ENCODE results near the gene COLQ. TPM values are rescaled to one million over a fixed set of nuclear protein-coding genes. Genes with fewer than 3 reads are reported as not detected.

The COLQ gene
- total and polyA plus RNA-seq, 4 donors: 0.27 to 2.6 (median 0.67) TPM

GRCh38 chr3:15520185-15520584 is 1.3 kb downstream of the COLQ start (continued):
- TF ChIP-seq, protein P1, sequence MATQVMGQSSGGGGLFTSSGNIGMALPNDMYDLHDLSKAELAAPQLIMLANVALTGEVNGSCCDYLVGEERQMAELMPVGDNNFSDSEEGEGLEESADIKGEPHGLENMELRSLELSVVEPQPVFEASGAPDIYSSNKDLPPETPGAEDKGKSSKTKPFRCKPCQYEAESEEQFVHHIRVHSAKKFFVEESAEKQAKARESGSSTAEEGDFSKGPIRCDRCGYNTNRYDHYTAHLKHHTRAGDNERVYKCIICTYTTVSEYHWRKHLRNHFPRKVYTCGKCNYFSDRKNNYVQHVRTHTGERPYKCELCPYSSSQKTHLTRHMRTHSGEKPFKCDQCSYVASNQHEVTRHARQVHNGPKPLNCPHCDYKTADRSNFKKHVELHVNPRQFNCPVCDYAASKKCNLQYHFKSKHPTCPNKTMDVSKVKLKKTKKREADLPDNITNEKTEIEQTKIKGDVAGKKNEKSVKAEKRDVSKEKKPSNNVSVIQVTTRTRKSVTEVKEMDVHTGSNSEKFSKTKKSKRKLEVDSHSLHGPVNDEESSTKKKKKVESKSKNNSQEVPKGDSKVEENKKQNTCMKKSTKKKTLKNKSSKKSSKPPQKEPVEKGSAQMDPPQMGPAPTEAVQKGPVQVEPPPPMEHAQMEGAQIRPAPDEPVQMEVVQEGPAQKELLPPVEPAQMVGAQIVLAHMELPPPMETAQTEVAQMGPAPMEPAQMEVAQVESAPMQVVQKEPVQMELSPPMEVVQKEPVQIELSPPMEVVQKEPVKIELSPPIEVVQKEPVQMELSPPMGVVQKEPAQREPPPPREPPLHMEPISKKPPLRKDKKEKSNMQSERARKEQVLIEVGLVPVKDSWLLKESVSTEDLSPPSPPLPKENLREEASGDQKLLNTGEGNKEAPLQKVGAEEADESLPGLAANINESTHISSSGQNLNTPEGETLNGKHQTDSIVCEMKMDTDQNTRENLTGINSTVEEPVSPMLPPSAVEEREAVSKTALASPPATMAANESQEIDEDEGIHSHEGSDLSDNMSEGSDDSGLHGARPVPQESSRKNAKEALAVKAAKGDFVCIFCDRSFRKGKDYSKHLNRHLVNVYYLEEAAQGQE (IDR thresholded peaks at IDR 0.05): no peak
- TF ChIP-seq MAX (IDR thresholded peaks at IDR 0.05): no peak
- TF ChIP-seq TAF1 (conservative IDR thresholded peaks at IDR 0.05): no peak

GRCh38 chr3:15519096-15519495 is 2.4 kb downstream of the COLQ start:
- no peaks in the 10 kb centered on the region for H3K36me3 ChIP-seq (ENCODE audit: control insufficient read depth in 4 of 4, insufficient read depth in 3 of 4, low read depth in 1 of 4, low read length in 3 of 4)
- 89% methylated on average over 4 of the region's 4 CpGs for WGBS
- H3K9me3 ChIP-seq (ENCODE audit: control insufficient read depth in 4 of 4, low read length in 3 of 4): no peaks in the 10 kb centered on the region
- DNase-seq (ENCODE audit: low spot score): no peak
- no peaks in the 10 kb centered on the region for H3K4me1 ChIP-seq (ENCODE audit: control insufficient read depth in 4 of 4, insufficient read depth in 4 of 4, low read length in 3 of 4)
- no peak for TF ChIP-seq CTCF (IDR thresholded peaks at IDR 0.05; ENCODE audit: low read depth, low read length, missing input control)
- no peak for TF ChIP-seq ATF3 (IDR thresholded peaks at IDR 0.05)
- no peak overlapping the region for H3K27ac ChIP-seq (ENCODE audit: low read depth in 1 of 2, low read length in 2 of 2)
- H3K4me3 ChIP-seq (ENCODE audit: low read depth in 1 of 3, low read length in 3 of 3): no peak overlapping the region
- no peak overlapping the region for H3K9ac ChIP-seq (ENCODE audit: low read depth in 1 of 2, low read length in 2 of 2)
- H3K27me3 ChIP-seq (ENCODE audit: control insufficient read depth in 4 of 4, insufficient read depth in 4 of 4, low read length in 3 of 4): no peaks in the 10 kb centered on the region

DNA sequence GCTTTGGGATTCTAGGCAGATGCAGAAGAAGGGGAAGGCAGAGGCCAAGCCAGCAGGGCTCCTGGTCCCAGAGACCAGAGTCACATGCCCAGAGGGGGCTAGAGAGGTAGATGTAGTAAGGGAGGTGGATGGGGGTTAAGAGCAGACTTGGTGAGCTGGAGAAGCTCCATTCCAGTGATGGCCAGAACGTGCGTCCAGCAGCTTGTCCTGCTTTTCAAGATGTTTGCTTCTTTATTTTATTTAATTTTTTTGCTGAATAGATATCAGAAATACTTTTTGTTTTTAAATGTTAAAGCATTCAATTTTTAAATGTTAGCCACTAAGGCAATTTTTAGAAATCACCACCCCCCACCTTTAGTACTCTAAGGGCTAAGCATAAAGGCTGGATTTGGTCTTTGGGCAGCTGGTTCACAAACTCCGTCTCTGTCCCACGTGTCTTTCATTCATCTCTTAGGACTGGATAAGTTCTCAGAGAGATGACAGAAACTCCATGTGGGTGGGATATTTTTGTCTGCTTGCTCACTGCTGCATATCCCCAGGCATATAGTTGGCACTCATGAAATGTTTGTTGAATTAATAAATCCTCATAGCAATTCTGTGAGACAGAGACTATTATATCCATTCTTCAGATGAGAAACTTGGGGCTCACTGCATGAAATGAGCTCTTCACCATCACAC is 6.7 kb downstream of the COLQ start:
- no peak overlapping the region for H3K9ac ChIP-seq (ENCODE audit: low read depth in 1 of 2, low read length in 2 of 2)
- TF ChIP-seq, protein P1 (IDR thresholded peaks at IDR 0.05): no peak
- TF ChIP-seq JUND (IDR thresholded peaks at IDR 0.05) (no peak), NR2F2 (IDR thresholded peaks at IDR 0.05) (no peak), EGR1 (IDR thresholded peaks at IDR 0.05; ENCODE audit: low read depth in 2 of 2) (no peak), ATF3 (IDR thresholded peaks at IDR 0.05) (no peak), HNF4G (IDR thresholded peaks at IDR 0.05) (no peak), RXRA (IDR thresholded peaks at IDR 0.05) (no peak), FOXA1 (IDR thresholded peaks at IDR 0.05) (no peak), HNF4A (conservative IDR thresholded peaks at IDR 0.05) (no peak), MAX (IDR thresholded peaks at IDR 0.05) (no peak), CTCF (IDR thresholded peaks at IDR 0.05; ENCODE audit: low read depth, low read length, missing input control) (no peak), RAD21 (IDR thresholded peaks at IDR 0.05) (no peak), YY1 (IDR thresholded peaks at IDR 0.05) (no peak), GABPA (IDR thresholded peaks at IDR 0.05 in 1 of 2, conservative IDR thresholded peaks at IDR 0.05 in 1 of 2) (no peak)
- H3K4me3 ChIP-seq (ENCODE audit: low read depth in 1 of 3, low read length in 3 of 3): no peak overlapping the region
- 94% methylated on average over 4 of the region's 4 CpGs for WGBS
- no peaks in the 10 kb centered on the region for H3K27me3 ChIP-seq (ENCODE audit: control insufficient read depth in 4 of 4, insufficient read depth in 4 of 4, low read length in 3 of 4)
- no peaks in the 10 kb centered on the region for H3K36me3 ChIP-seq (ENCODE audit: control insufficient read depth in 4 of 4, insufficient read depth in 3 of 4, low read depth in 1 of 4, low read length in 3 of 4)
- no peaks in the 10 kb centered on the region for H3K4me1 ChIP-seq (ENCODE audit: control insufficient read depth in 4 of 4, insufficient read depth in 4 of 4, low read length in 3 of 4)
- no peak for DNase-seq (ENCODE audit: low spot score)
- H3K9me3 ChIP-seq (ENCODE audit: control insufficient read depth in 4 of 4, low read length in 3 of 4): no peaks in the 10 kb centered on the region
- H3K27ac ChIP-seq (ENCODE audit: low read depth in 1 of 2, low read length in 2 of 2): no peak overlapping the region
